GM18517 (cell line): ENCODE results near the gene EIF3B.
"Not testable (repeated sequence)": the region's sequence is repeated elsewhere in the genome, so short reads cannot be mapped to it uniquely, and the experiment has no call there.

ENCODE experiments used
- ATAC-seq: cut with Tn5 transposase; IDR thresholded peaks from one replicate; pipeline ENCODE4 v1.9.1; 2021; ENCODE audit warnings: mild to moderate bottlenecking, moderate library complexity; ENCODE audit not compliant: unreplicated experiment

The EIF3B gene

GRCh38 chr7:2376351-2377154 is 21.9 kb downstream of the EIF3B start:
- ATAC-seq = no peak

- ATAC-seq = not testable (repeated sequence)
Measured at GRCh38 chr7:2377492-2377891, 22.9 kb downstream of the EIF3B start.

- not testable (repeated sequence) for ATAC-seq
Measured at GRCh38 chr7:2378125-2378524, 23.5 kb downstream of the EIF3B start.

- ATAC-seq = no peak
Measured at GRCh38 chr7:2379161-2379560, 24.5 kb downstream of the EIF3B start.

GRCh38 chr7:2379821-2380450 is 25.3 kb downstream of the EIF3B start:
- no peak for ATAC-seq

GRCh38 chr7:2380461-2380860 is 25.8 kb downstream of the EIF3B start:
- no peak for ATAC-seq

- no peak for ATAC-seq
Measured at GRCh38 chr7:2381227-2381626, 26.6 kb downstream of the EIF3B start.

GRCh38 chr7:2381881-2382509 is 27.4 kb downstream of the EIF3B start:
- no peak for ATAC-seq

- no peak for ATAC-seq
Measured at GRCh38 chr7:2383543-2384274, 29.1 kb downstream of the EIF3B start.

GRCh38 chr7:2384354-2385243 is 30.0 kb downstream of the EIF3B start:
- no peak for ATAC-seq

- ATAC-seq = not testable (repeated sequence)
Measured at GRCh38 chr7:2386122-2386521, 31.5 kb downstream of the EIF3B start.

- ATAC-seq = no peak
Measured at GRCh38 chr7:2386964-2387669, 32.5 kb downstream of the EIF3B start.

- ATAC-seq = no peak
Measured at GRCh38 chr7:2387897-2388636, 33.4 kb downstream of the EIF3B start.

GRCh38 chr7:2388637-2388954 is 34.0 kb downstream of the EIF3B start:
- ATAC-seq = no peak

- ATAC-seq = not testable (repeated sequence)
Measured at GRCh38 chr7:2390020-2390816, 35.6 kb downstream of the EIF3B start.

GRCh38 chr7:2393706-2394105 is 39.1 kb downstream of the EIF3B start:
- ATAC-seq = no peak

GRCh38 chr7:2394566-2395082 is 40.0 kb downstream of the EIF3B start:
- ATAC-seq = no peak

- no peak for ATAC-seq
Measured at GRCh38 chr7:2398506-2398905, 43.9 kb downstream of the EIF3B start.
